ENCODE data around the gene ASCC1. TPM values are rescaled to one million over a fixed set of nuclear protein-coding genes. Genes with fewer than 3 reads are reported as not detected.

The ASCC1 gene
- total and polyA plus RNA-seq, 2 of the 13 experiments (the other 11 are each of a cell fraction or from before 2014, with no cell fraction given): 21.6 to 30.1 TPM

DNA sequence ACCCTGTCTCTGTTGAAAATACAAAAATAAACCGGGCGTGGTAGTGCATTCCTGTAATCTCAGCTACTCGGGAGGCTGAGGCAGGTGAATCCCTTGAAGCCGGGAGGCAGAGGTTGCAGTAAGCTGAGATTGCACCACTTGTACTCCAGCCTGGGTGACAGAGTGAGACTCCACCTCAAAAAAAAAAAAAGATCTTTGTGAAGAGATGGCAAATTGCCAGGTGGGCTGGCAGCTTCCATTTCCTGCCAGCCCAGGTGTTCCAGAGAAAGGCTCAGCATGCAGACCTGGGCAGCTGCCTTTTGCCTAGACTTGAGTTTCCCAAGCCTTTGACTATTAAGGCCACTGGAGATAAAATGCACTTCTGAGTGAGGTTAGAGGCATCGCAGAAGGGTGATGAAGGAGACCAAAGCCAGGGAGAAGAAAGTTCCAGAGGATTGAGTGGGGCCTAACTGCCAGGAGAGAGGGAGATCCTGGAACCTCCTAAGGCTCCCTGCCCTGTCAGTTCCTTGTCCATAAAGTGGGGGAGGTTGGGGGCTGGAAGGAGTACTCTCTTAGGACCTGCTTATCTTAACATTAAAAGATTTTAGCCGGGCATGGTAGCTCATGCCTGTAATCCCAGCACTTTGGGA is 47.7 kb upstream of the ASCC1 start (continued):
- TF ChIP-seq GABPA (IDR thresholded peaks at IDR 0.05; ENCODE audit: low read depth, low read length) (no peak), GABPA (CRISPR knock-in tag; IDR thresholded peaks at IDR 0.05; ENCODE audit: low read depth) (peak; percentile 45; the same call in 1 of the 2 replicates), SIX4 (CRISPR knock-in tag; IDR thresholded peaks at IDR 0.05) (no peak), ZNF501 (CRISPR knock-in tag; IDR thresholded peaks at IDR 0.05) (peak; percentile 59; the same call in 1 of the 2 replicates), CREM (IDR thresholded peaks at IDR 0.05) (peak; percentile 24; the same call in 1 of the 2 replicates), CREM (CRISPR knock-in tag; IDR thresholded peaks at IDR 0.05) (no peak), CEBPG (CRISPR knock-in tag; IDR thresholded peaks at IDR 0.05) (peak; percentile 80), ZNF850 (CRISPR knock-in tag; conservative IDR thresholded peaks at IDR 0.05) (no peak), MAX (IDR thresholded peaks at IDR 0.05) (peak; percentile 22; the same call in 1 of the 2 replicates), ZNF460 (CRISPR knock-in tag; IDR thresholded peaks at IDR 0.05; ENCODE audit: borderline replicate concordance) (peak; percentile 93), ZMYM4 (CRISPR knock-in tag; IDR thresholded peaks at IDR 0.05) (0 out of 2 replicates have a peak, but pooled peaks have one; percentile 22), ZNF317 (CRISPR knock-in tag; IDR thresholded peaks at IDR 0.05) (peak; percentile 93), IKZF5 (CRISPR knock-in tag; IDR thresholded peaks at IDR 0.05) (0 out of 2 replicates have a peak, but pooled peaks have one; percentile 21), ZNF30 (CRISPR knock-in tag; IDR thresholded peaks at IDR 0.05) (no peak), NR2C2 (CRISPR knock-in tag; IDR thresholded peaks at IDR 0.05; ENCODE audit: borderline replicate concordance) (no peak), ZNF639 (CRISPR knock-in tag; conservative IDR thresholded peaks at IDR 0.05) (no peak), POGK (CRISPR knock-in tag; conservative IDR thresholded peaks at IDR 0.05) (peak; percentile 41; the same call in 1 of the 2 replicates), RERE (CRISPR knock-in tag; IDR thresholded peaks at IDR 0.05; ENCODE audit: low read depth) (no peak)
- TF ChIP-seq, protein P1, sequence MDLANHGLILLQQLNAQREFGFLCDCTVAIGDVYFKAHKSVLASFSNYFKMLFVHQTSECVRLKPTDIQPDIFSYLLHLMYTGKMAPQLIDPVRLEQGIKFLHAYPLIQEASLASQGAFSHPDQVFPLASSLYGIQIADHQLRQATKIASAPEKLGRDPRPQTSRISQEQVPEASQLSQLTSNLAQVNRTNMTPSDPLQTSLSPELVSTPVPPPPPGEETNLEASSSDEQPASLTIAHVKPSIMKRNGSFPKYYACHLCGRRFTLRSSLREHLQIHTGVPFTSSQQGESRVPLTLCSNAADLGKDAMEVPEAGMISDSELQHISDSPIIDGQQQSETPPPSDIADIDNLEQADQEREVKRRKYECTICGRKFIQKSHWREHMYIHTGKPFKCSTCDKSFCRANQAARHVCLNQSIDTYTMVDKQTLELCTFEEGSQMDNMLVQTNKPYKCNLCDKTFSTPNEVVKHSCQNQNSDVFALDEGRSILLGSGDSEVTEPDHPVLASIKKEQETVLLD (CRISPR knock-in tag; IDR thresholded peaks at IDR 0.05; ENCODE audit: low read depth): no peak

Measured in HepG2 (cell line).